ENCODE data around the gene DNAJC3. TPM values are rescaled to one million over a fixed set of nuclear protein-coding genes. Genes with fewer than 3 reads are reported as not detected.
"Not testable (repeated sequence)": the region's sequence is repeated elsewhere in the genome, so short reads cannot be mapped to it uniquely, and the experiment has no call there.

The DNAJC3 gene
- total RNA-seq, 1 donor from 2014 or later = 72.7 TPM

DNA sequence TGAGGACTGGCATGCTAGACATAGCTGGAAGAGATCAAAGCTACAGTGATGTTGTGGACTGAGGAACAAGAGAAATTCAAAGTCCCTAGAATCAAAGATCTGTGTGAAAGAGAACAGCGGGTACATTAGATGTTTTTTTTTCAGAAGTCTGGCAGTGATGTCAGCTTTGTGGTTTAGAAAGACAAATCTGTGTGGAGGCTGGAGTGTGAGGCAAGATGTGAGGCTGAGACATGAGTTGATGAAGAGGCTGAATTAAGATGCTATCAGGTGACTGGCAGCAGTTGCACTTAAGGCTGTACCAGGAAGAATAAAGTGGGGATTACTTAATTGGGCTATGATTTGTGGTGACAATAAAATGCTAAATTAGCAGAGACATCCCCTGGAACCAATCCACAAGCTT lies 46.5 kb downstream of the DNAJC3 start:
- Histone ChIP-seq H3K4me3 (ENCODE audit: low read depth, low read length) (no peak overlapping the region), H3K36me3 (ENCODE audit: control insufficient read depth, insufficient read depth, low read length) (no peaks in the 10 kb centered on the region), H3K27me3 (ENCODE audit: control insufficient read depth, insufficient read depth, low read length) (no peaks in the 10 kb centered on the region)
- TF ChIP-seq, protein P1, sequence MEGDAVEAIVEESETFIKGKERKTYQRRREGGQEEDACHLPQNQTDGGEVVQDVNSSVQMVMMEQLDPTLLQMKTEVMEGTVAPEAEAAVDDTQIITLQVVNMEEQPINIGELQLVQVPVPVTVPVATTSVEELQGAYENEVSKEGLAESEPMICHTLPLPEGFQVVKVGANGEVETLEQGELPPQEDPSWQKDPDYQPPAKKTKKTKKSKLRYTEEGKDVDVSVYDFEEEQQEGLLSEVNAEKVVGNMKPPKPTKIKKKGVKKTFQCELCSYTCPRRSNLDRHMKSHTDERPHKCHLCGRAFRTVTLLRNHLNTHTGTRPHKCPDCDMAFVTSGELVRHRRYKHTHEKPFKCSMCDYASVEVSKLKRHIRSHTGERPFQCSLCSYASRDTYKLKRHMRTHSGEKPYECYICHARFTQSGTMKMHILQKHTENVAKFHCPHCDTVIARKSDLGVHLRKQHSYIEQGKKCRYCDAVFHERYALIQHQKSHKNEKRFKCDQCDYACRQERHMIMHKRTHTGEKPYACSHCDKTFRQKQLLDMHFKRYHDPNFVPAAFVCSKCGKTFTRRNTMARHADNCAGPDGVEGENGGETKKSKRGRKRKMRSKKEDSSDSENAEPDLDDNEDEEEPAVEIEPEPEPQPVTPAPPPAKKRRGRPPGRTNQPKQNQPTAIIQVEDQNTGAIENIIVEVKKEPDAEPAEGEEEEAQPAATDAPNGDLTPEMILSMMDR (IDR thresholded peaks at IDR 0.05; ENCODE audit: insufficient read depth, low read length, severe bottlenecking) = no peak
- DNase-seq (ENCODE audit: low read depth) (no peak), FAIRE-seq (no peak)

DNA sequence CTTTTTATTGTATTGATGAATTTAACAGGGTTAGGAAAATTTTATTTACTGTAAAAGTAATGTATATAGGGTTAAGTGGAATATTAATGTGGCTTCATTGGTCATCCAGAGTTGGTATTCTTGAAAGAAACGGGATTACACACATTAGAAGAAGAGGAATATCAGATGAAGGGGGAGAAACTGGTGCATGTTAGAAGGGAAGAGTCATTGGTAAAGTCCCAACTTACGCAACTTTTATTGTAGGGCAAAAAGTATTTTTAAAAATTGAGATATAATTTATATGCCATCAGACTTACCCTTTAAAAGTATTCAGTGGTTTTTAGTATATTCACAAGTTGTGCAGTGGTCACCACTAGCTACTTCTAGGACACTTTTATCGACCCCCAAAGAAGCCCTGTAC lies 47.3 kb downstream of the DNAJC3 start:
- no peak for FAIRE-seq
- TF ChIP-seq, protein P1 (IDR thresholded peaks at IDR 0.05; ENCODE audit: insufficient read depth, low read length, severe bottlenecking) = no peak

DNA sequence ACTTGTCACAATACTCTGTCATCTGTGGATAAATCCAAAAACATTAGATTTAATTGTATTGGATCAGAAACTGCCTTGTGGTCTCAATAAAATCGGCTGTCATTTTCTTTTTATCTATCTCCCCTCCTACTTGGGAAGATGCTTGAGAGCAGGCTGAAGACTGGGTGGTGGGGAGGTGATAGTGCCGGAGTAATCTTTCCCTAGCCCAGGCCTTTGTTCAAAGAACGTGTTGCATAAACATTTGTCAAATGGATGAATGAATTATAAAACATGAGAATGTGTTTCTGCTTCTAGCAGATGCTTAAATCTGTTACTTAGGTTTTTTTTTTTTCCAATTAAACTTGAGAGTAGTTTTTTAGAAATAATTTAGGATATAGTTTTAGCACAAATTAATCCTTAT lies 49.9 kb downstream of the DNAJC3 start:
- FAIRE-seq (no peak), DNase-seq (ENCODE audit: low read depth) (no peak)
- Histone ChIP-seq H3K27me3 (ENCODE audit: control insufficient read depth, insufficient read depth, low read length) (no peaks in the 10 kb centered on the region), H3K36me3 (ENCODE audit: control insufficient read depth, insufficient read depth, low read length) (no peaks in the 10 kb centered on the region), H3K4me3 (ENCODE audit: low read depth, low read length) (no peak overlapping the region)
- TF ChIP-seq, protein P1 (IDR thresholded peaks at IDR 0.05; ENCODE audit: insufficient read depth, low read length, severe bottlenecking) = no peak

More for the DNA sequence above, 47.3 kb downstream of the DNAJC3 start:
- DNase-seq (ENCODE audit: low read depth) = no peak
- Histone ChIP-seq H3K27me3 (ENCODE audit: control insufficient read depth, insufficient read depth, low read length) (no peaks in the 10 kb centered on the region), H3K4me3 (ENCODE audit: low read depth, low read length) (no peak overlapping the region), H3K36me3 (ENCODE audit: control insufficient read depth, insufficient read depth, low read length) (no peaks in the 10 kb centered on the region)

DNA sequence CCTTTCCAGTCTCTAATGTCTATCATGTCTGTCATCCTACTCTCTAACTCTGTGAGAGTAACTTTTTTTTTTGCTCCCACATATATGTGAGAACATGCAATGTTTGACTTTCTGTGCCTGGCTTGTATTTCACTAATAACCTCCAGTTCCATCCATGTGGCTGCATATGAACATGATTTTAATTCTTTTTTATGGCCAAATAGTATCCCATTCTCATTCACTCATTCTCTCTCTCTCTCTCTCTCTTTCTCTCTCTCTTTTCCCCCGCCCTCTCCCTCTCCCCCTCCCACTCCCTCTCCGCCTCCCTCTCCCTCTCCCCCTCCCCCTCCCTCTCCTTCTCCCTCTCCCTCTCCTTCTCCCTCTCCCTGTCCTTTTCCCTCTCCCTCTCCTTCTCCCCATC lies 52.0 kb downstream of the DNAJC3 start:
- TF ChIP-seq, protein P1 (IDR thresholded peaks at IDR 0.05; ENCODE audit: insufficient read depth, low read length, severe bottlenecking) = no peak
- FAIRE-seq = no peak
- no peak for DNase-seq (ENCODE audit: low read depth)

DNA sequence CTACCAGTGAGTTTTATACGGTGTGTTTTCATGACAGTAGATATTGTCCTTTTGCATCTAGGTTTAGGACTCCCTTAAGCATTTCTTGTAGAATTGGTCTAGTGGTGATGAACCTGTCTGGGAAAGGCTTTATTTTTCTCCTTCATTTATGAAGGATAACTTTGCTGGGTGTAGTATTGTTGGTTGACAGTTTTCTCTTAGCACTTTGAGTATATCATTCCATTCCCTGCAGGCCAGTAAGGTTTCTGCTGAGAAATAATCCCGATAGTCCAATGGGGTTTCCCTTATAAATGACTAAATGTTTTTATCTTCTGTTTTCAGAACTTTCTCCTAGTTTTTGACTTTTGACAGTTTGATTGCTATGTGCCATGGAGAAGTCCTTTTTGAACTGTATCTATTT lies 57.2 kb downstream of the DNAJC3 start:
- no peaks in the 10 kb centered on the region for H3K27me3 ChIP-seq (ENCODE audit: control insufficient read depth, insufficient read depth, low read length)
- FAIRE-seq = no peak

More for the DNA sequence above, 52.0 kb downstream of the DNAJC3 start:
- Histone ChIP-seq H3K27me3 (ENCODE audit: control insufficient read depth, insufficient read depth, low read length) (no peaks in the 10 kb centered on the region), H3K4me3 (ENCODE audit: low read depth, low read length) (no peak overlapping the region), H3K36me3 (ENCODE audit: control insufficient read depth, insufficient read depth, low read length) (no peaks in the 10 kb centered on the region)

DNA sequence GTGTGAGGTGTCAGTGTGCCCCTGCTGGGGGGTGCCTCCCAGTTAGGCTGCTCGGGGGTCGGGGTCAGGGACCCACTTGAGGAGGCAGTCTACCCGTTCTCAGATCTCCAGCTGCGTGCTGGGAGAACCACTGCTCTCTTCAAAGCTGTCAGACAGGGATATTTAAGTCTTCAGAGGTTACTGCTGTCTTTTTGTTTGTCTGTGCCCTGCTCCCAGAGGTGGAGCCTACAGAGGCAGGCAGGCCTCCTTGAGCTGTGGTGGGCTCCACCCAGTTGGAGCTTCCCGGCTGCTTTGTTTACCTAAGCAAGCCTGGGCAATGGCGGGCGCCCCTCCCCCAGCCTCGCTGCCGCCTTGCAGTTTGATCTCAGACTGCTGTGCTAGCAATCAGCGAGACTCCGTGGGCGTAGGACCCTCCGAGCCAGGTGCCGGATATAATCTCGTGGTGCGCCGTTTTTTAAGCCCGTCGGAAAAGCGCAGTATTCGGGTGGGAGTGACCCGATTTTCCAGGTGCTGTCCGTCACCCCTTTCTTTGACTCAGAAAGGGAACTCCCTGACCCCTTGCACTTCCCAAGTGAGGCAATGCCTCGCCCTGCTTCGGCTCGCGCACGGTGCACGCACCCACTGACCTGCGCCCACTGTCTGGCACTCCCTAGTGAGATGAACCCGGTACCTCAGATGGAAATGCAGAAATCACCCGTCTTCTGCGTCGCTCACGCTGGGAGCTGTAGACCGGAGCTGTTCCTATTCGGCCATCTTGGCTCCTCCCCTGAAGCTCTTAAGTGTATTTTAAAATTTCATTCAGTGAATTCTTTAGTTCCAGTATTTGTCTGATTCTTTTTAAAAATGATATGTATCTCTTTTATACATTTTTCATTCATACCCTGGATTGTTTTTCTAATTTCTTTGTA lies 63.4 kb downstream of the DNAJC3 start:
- not testable (repeated sequence) for DNase-seq (ENCODE audit: low read depth); H3K36me3 ChIP-seq (ENCODE audit: control insufficient read depth, insufficient read depth, low read length); FAIRE-seq

More for the DNA sequence above, 57.2 kb downstream of the DNAJC3 start:
- Histone ChIP-seq H3K4me3 (ENCODE audit: low read depth, low read length) (no peak overlapping the region), H3K36me3 (ENCODE audit: control insufficient read depth, insufficient read depth, low read length) (no peaks in the 10 kb centered on the region)
- TF ChIP-seq, protein P1 (IDR thresholded peaks at IDR 0.05; ENCODE audit: insufficient read depth, low read length, severe bottlenecking) = no peak
- DNase-seq (ENCODE audit: low read depth) = no peak

More for the DNA sequence above, 63.4 kb downstream of the DNAJC3 start:
- not testable (repeated sequence) for H3K4me3 ChIP-seq (ENCODE audit: low read depth, low read length); H3K27me3 ChIP-seq (ENCODE audit: control insufficient read depth, insufficient read depth, low read length)

Data from bronchial epithelial cell (primary cell).